Measurements from ENCODE around the gene CLDN5.

CLDN5 gene

DNA sequence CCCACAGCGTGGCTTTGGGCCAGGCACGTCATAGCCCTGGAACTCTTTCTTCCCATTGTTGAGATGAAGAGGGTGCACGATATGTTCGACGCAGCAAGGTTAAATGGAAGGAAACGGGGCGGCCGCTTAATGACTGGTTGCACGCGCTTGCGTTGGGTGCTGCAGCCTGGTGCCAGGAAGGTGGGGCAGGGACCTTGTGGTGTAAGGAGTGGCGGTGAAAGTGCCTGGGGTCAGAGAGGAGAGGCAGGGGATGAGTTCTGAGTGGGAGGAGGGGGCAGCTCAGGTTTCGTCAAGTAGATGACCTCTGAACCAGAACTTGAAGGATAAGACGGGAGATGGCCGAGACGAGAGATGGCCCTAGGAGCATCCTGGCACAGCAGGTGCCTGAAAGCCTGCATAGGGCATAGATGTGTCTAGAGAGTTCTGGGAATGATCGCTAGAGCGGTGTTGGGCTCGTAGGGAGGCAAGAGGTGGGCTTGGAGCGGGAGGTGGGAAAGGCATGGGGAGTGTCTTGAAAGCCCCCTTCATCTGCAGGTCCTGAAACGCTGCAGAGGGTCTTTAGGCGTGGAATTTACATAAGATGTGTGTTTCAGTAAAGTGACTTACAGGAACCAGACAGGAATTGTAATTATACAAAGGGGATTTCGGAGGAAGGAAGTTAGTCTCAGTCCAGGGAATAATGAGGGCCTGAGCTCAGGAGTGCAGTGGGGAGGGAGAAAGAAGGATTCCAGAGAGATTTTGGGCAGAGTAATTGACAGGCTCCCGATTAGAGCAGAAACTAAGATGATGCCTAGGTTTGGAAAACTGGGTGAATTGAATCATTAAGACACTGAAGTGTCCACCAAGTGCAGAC is 43.2 kb upstream of the CLDN5 start:
- TF ChIP-seq CTCF (IDR thresholded peaks at IDR 0.05; ENCODE audit: low read depth, low read length): no peak
- H3K4me3 ChIP-seq (ENCODE audit: low read depth, low read length): no peak overlapping the region

DNA sequence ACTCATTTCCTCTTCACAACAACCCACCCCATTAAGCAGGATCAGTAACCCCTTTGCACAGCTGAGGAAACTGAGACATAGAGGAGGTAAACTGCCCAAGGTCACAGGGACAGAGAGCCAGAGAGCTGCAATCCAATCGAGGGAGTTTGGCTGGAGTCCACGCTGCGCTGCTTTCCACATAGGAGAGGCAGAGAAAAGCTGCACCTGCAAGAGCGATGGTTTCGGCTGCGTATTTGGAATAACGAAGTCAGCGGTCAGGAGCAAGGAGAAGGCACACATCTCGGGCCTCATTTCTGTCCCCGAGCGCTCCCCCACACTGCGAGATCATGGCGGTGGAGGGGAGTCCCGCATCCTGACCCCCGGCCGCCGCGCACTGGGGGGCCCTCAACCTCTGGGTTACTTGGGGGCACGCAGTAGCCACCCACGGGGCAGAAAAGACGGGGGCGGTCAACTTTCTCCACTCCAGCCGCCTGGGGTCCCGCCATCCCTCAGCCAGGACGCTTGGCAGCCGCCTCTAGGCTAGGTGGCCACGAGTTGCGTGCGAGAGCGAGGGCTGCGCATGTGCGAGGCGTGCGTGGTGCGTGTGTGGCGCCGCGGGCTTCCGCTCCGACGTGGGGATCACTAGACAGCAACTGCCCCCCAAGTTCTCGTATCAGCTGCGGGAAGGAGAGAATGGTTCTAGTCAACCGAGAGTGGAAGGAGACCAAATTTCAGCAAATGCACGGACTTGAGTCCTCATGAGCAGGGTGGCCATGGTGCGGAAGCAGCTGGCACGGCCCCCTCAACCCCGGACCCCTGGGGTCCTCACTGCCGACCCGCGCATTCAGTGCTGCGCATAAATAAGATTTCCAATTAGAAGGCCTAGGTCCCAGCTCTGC is 42.3 kb upstream of the CLDN5 start:
- TF ChIP-seq CTCF (IDR thresholded peaks at IDR 0.05; ENCODE audit: low read depth, low read length): no peak

GRCh38 chr22:19565382-19566278 is 41.4 kb upstream of the CLDN5 start:
- H3K4me3 ChIP-seq (ENCODE audit: low read depth, low read length): no peak overlapping the region
- TF ChIP-seq CTCF (IDR thresholded peaks at IDR 0.05; ENCODE audit: low read depth, low read length): no peak

More for the DNA sequence above, 42.3 kb upstream of the CLDN5 start:
- H3K4me3 ChIP-seq (ENCODE audit: low read depth, low read length): no peak overlapping the region

DNA sequence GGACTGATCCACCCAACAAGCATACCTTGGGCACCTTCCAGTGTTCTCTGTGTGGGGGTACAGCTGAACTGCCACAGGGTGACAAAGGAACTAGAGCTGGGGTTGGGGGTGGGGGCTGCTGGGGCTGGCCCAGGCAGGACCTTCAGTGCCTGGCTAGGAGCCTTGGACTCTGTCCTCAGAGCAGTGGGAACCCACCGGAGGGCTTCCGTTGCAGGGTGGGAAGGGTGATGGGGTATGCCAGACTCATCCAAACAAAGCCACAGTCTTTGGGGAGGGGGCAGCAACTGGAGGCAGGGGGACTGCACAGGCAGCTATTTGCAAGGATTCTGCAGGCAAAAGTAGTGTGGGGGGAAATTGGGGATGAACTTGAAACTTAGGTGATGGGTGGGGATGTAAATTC is 35.7 kb upstream of the CLDN5 start:
- H3K4me3 ChIP-seq (ENCODE audit: low read depth, low read length): no peak overlapping the region
- no peak for TF ChIP-seq CTCF (IDR thresholded peaks at IDR 0.05; ENCODE audit: low read depth, low read length)

GRCh38 chr22:19559324-19559811 is 35.2 kb upstream of the CLDN5 start:
- TF ChIP-seq CTCF (IDR thresholded peaks at IDR 0.05; ENCODE audit: low read depth, low read length): no peak
- no peak overlapping the region for H3K4me3 ChIP-seq (ENCODE audit: low read depth, low read length)

GRCh38 chr22:19556963-19557545 is 32.8 kb upstream of the CLDN5 start:
- no peak for TF ChIP-seq CTCF (IDR thresholded peaks at IDR 0.05; ENCODE audit: low read depth, low read length)
- no peak overlapping the region for H3K4me3 ChIP-seq (ENCODE audit: low read depth, low read length)

All from WI38 (cell line).